Hepatocyte (in vitro differentiated cells): ENCODE measurements around the gene TMEM51. TPM values are rescaled to one million over a fixed set of nuclear protein-coding genes. Genes with fewer than 3 reads are reported as not detected.

Source experiments
- DNase-seq: peaks from one replicate; pipeline ENCODE4 v3.0.0-alpha.2; 2016; ENCODE audit warnings: low spot score
- H2AFZ ChIP-seq: fragments of 200-600 bp; sonication (generic); 2 replicates; pipeline ENCODE4 v1.6.0; 2016; ENCODE audit warnings: antibody characterized with exemption, mild to moderate bottlenecking
- H3K27ac ChIP-seq: fragments of 200-600 bp; sonication (generic); 2 replicates; pipeline ENCODE4 v1.5.1; 2016; ENCODE audit warnings: mild to moderate bottlenecking
- H3K27me3 ChIP-seq: fragments of 200-600 bp; sonication (generic); 2 replicates; pipeline ENCODE4 v1.6.1; 2016
- H3K36me3 ChIP-seq: fragments of 200-600 bp; sonication (generic); replicated peaks from 2 replicates; pipeline ENCODE4 v1.5.1; 2016; ENCODE audit warnings: low read depth; ENCODE audit not compliant: insufficient read depth
- H3K4me1 ChIP-seq: fragments of 200-600 bp; sonication (generic); 2 replicates; pipeline ENCODE4 v1.5.1; 2016; ENCODE audit warnings: mild to moderate bottlenecking, moderate library complexity; ENCODE audit not compliant: insufficient read depth
- H3K4me2 ChIP-seq: fragments of 200-600 bp; sonication (generic); 2 replicates; pipeline ENCODE4 v1.6.0; 2016
- H3K4me3 ChIP-seq: fragments of 200-600 bp; sonication (generic); 2 replicates; pipeline ENCODE4 v1.5.1; 2016; ENCODE audit warnings: mild to moderate bottlenecking
- H3K79me2 ChIP-seq: fragments of 200-600 bp; sonication (generic); 2 replicates; pipeline ENCODE4 v1.6.0; 2017; ENCODE audit warnings: mild to moderate bottlenecking
- H3K9me2 ChIP-seq: fragments of 200-600 bp; sonication (generic); replicated peaks from 2 replicates; pipeline ENCODE4 v1.6.0; 2017; ENCODE audit warnings: mild to moderate bottlenecking; ENCODE audit not compliant: insufficient read depth
- H3K9me3 ChIP-seq: fragments of 200-600 bp; sonication (generic); 2 replicates; pipeline ENCODE4 v1.5.1; 2016; ENCODE audit warnings: low read depth, mild to moderate bottlenecking
- H4K20me1 ChIP-seq: fragments of 200-600 bp; sonication (generic); 2 replicates; pipeline ENCODE4 v1.6.0; 2016; ENCODE audit warnings: mild to moderate bottlenecking; ENCODE audit not compliant: insufficient read depth, poor library complexity, severe bottlenecking
- CTCF ChIP-seq: fragments of 200-600 bp; sonication (generic); IDR thresholded peaks from 2 replicates; pipeline ENCODE4 v1.5.1; 2016; ENCODE audit warnings: antibody characterized with exemption, mild to moderate bottlenecking; ENCODE audit not compliant: poor library complexity
- EZH2 ChIP-seq: fragments of 200-600 bp; sonication (generic); IDR thresholded peaks from 2 replicates; pipeline ENCODE4 v1.6.1; 2016; ENCODE audit warnings: antibody characterized with exemption, mild to moderate bottlenecking, borderline replicate concordance
- EZH2phosphoT487 ChIP-seq: fragments of 200-600 bp; sonication (generic); IDR thresholded peaks from one replicate; pipeline ENCODE4 v1.6.1; 2018; ENCODE audit warnings: antibody characterized with exemption, mild to moderate bottlenecking, low read depth, moderate library complexity; ENCODE audit not compliant: unreplicated experiment, severe bottlenecking
- WGBS: methylation state at CpG from one replicate; pipeline ENCODE4 v1.1.6; 2016; ENCODE audit warnings: low lambda C conversion rate; ENCODE audit errors: missing lambda C conversion rate; 5-methylcytosine and 5-hydroxymethylcytosine counted together
- polyA plus RNA-seq: library from polyadenylated mRNA; unstranded; fragments of >200 nt; fragmentation: Nextera tagmentation; extraction: Ambion mirVana; gene quantifications from 2 replicates; pipeline ENCODE4 v1.2.1, GENCODE V29; 2016
- total RNA-seq: library from RNA; depleted of rRNA; stranded (reverse); fragments of >200 nt; gene quantifications from 2 replicates; pipeline ENCODE4 v1.2.3, GENCODE V29; 2014

The TMEM51 gene
- total and polyA plus RNA-seq, 2 experiments from 2014 or later = 23.4 to 24.0 TPM

- no peaks in the 10 kb centered on the region for H3K27me3 ChIP-seq
- TF ChIP-seq EZH2phosphoT487 = no peak
- TF ChIP-seq EZH2 = no peak
- TF ChIP-seq CTCF = no peak
- no peaks in the 10 kb centered on the region for H3K9me3 ChIP-seq
- H3K4me1 ChIP-seq = peaks cover 36% of the 10 kb centered on the region
- no peak overlapping the region for H2AFZ ChIP-seq
- H3K79me2 ChIP-seq = peaks cover 32% of the 10 kb centered on the region
- H3K27ac ChIP-seq = peak overlapping the region; percentile 81
- H4K20me1 ChIP-seq = peaks cover 4% of the 10 kb centered on the region
- DNase-seq = no peak
- H3K36me3 ChIP-seq = no peaks in the 10 kb centered on the region
- 76% methylated on average over 3 of the region's 3 CpGs for WGBS
- no peak overlapping the region for H3K4me3 ChIP-seq
- H3K9me2 ChIP-seq = no peaks in the 10 kb centered on the region
- H3K4me2 ChIP-seq = peak overlapping the region; percentile 33
These were observed 59.4 kb downstream of the TMEM51 start for GRCh38 chr1:15212954-15213291.

- Histone ChIP-seq H3K27me3 (no peaks in the 10 kb centered on the region), H3K4me3 (no peak overlapping the region), H2AFZ (no peak overlapping the region), H3K9me2 (no peaks in the 10 kb centered on the region), H3K4me2 (peak overlapping the region; percentile 33), H3K4me1 (peaks cover 31% of the 10 kb centered on the region), H3K27ac (peak overlapping the region; percentile 81), H3K79me2 (peaks cover 32% of the 10 kb centered on the region), H3K36me3 (no peaks in the 10 kb centered on the region), H4K20me1 (peaks cover 4% of the 10 kb centered on the region), H3K9me3 (no peaks in the 10 kb centered on the region)
- peak; percentile 51 for DNase-seq
- TF ChIP-seq EZH2phosphoT487 (no peak), EZH2 (no peak), CTCF (no peak)
- WGBS = 44% methylated on average over 7 of the region's 7 CpGs
These were observed 59.8 kb downstream of the TMEM51 start for GRCh38 chr1:15213341-15213821.

- Histone ChIP-seq H3K9me2 (no peaks in the 10 kb centered on the region), H3K79me2 (peaks cover 21% of the 10 kb centered on the region), H4K20me1 (peaks cover 4% of the 10 kb centered on the region), H3K27ac (peak overlapping the region; percentile 81), H3K4me2 (peak overlapping the region; percentile 33), H3K9me3 (no peaks in the 10 kb centered on the region), H3K4me1 (peaks cover 29% of the 10 kb centered on the region), H3K4me3 (no peak overlapping the region), H3K36me3 (no peaks in the 10 kb centered on the region), H3K27me3 (no peaks in the 10 kb centered on the region), H2AFZ (peak overlapping the region; percentile 7)
- WGBS = 26% methylated on average over 19 of the region's 19 CpGs
- TF ChIP-seq EZH2phosphoT487 (no peak), EZH2 (no peak), CTCF (no peak)
- DNase-seq = peak; percentile 76
These were observed 61.0 kb downstream of the TMEM51 start for GRCh38 chr1:15214527-15214926.

- no peak overlapping the region for H3K4me3 ChIP-seq
- H3K79me2 ChIP-seq = peaks cover 17% of the 10 kb centered on the region
- H3K9me2 ChIP-seq = no peaks in the 10 kb centered on the region
- H3K4me2 ChIP-seq = peak overlapping the region; percentile 33
- H3K9me3 ChIP-seq = no peaks in the 10 kb centered on the region
- peaks cover 29% of the 10 kb centered on the region for H3K4me1 ChIP-seq
- peak overlapping the region; percentile 81 for H3K27ac ChIP-seq
- H3K36me3 ChIP-seq = no peaks in the 10 kb centered on the region
- TF ChIP-seq CTCF = no peak
- no peak for TF ChIP-seq EZH2
- no peak for TF ChIP-seq EZH2phosphoT487
- H4K20me1 ChIP-seq = peaks cover 4% of the 10 kb centered on the region
- DNase-seq = no peak
- H2AFZ ChIP-seq = peak overlapping the region; percentile 7
- no peaks in the 10 kb centered on the region for H3K27me3 ChIP-seq
- WGBS = 90% methylated on average over 23 of the region's 23 CpGs
These were observed 61.6 kb downstream of the TMEM51 start for GRCh38 chr1:15215116-15215515.
